Measurements from ENCODE around the gene IGLL1. TPM values are rescaled to one million over a fixed set of nuclear protein-coding genes. Genes with fewer than 3 reads are reported as not detected.

The IGLL1 gene
- total RNA-seq, 1 donor from 2014 or later = not detected

Other genes with a start within 250 kb of the IGLL1 start
- gene DRICH1, start 52.0 kb upstream of the IGLL1 start, total RNA-seq = not detected
- gene RGL4, start 110.7 kb upstream of the IGLL1 start, total RNA-seq = 0.24 TPM
- 3.0 TPM for gene ZNF70, start 170.8 kb upstream of the IGLL1 start, total RNA-seq
- gene VPREB3, start 174.1 kb upstream of the IGLL1 start, total RNA-seq = 2.1 TPM
- gene C22orf15, start 182.7 kb upstream of the IGLL1 start, total RNA-seq = not detected
- gene CHCHD10, start 187.7 kb upstream of the IGLL1 start, total RNA-seq = 1,008 TPM
- gene MMP11, start 192.6 kb upstream of the IGLL1 start, total RNA-seq = 6.2 TPM
- 50.4 TPM for gene SMARCB1, start 206.7 kb upstream of the IGLL1 start, total RNA-seq